Measurements from ENCODE around the gene SLC17A3. TPM values are rescaled to one million over a fixed set of nuclear protein-coding genes. Genes with fewer than 3 reads are reported as not detected.

The SLC17A3 gene
- total RNA-seq, 2 experiments from 2014 or later, result 0.06 TPM; not detected in 1

DNA sequence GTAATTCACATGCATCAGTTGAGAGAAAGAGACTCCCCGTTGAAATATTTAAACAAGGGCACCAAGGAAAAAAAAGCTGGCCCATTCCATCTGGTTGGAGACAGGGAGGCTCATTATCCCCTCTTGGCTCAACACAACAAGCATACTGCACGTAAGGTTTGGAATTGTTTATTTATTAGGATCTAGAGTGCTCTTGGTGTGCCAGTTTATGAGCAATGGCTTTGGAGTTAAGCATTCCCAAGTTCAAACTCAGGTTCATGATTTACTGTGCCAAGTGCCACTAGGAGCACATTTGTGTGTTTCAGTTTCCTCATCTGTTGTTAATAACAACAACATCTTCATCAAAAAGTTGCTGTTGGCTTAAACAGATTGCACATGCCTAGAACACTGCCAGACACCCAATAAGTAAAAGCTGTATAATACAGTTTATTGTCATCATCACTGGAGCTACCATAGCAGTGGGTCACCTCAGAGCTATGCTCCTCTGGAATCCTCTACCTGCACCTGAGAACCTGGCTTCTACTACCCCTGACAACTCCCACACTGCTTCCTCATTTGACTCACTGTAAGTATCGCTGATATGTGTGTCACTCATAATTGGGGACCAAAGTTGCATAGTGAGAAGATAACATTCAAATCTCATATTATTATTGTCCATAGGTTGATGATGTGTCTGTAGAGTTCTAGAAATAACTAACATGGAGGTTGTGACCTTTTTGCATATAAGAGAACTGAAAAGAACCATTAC lies 5.4 kb downstream of the SLC17A3 start:
- no peaks in the 10 kb centered on the region for H3K9me2 ChIP-seq (ENCODE audit: insufficient read depth, low read length)
- no peaks in the 10 kb centered on the region for H3K4me1 ChIP-seq (ENCODE audit: insufficient read depth, low read length, poor library complexity, severe bottlenecking)
- no peak for DNase-seq (ENCODE audit: low spot score)
- ChIA-PET CTCF (ENCODE audit: unreplicated experiment) (no interaction called here), POLR2A (interaction anchor here (0.9 kb wide), 1 partner anchor 128 kb away, joined by 3 read pairs; no protein-coding TSS in a partner anchor)
- H3K9me3 ChIP-seq (ENCODE audit: low read length), result no peaks in the 10 kb centered on the region
- intact Hi-C loops (cut with micrococcal nuclease; ENCODE audit: unreplicated experiment), result no loop called here
- BruUV-seq (replicated peaks), result no TSS peak
- H4K20me1 ChIP-seq (ENCODE audit: insufficient read depth, low read length), result no peaks in the 10 kb centered on the region
- no peaks in the 10 kb centered on the region for H3K36me3 ChIP-seq (ENCODE audit: insufficient read depth, low read length)
- no peak overlapping the region for H3K4me2 ChIP-seq (ENCODE audit: low read length)
- no peak overlapping the region for H3K4me3 ChIP-seq (ENCODE audit: low read depth, low read length, poor library complexity, severe bottlenecking)
- H2AFZ ChIP-seq (ENCODE audit: low read length), result no peak overlapping the region
- TF ChIP-seq, protein P1, sequence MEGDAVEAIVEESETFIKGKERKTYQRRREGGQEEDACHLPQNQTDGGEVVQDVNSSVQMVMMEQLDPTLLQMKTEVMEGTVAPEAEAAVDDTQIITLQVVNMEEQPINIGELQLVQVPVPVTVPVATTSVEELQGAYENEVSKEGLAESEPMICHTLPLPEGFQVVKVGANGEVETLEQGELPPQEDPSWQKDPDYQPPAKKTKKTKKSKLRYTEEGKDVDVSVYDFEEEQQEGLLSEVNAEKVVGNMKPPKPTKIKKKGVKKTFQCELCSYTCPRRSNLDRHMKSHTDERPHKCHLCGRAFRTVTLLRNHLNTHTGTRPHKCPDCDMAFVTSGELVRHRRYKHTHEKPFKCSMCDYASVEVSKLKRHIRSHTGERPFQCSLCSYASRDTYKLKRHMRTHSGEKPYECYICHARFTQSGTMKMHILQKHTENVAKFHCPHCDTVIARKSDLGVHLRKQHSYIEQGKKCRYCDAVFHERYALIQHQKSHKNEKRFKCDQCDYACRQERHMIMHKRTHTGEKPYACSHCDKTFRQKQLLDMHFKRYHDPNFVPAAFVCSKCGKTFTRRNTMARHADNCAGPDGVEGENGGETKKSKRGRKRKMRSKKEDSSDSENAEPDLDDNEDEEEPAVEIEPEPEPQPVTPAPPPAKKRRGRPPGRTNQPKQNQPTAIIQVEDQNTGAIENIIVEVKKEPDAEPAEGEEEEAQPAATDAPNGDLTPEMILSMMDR (conservative IDR thresholded peaks at IDR 0.05; ENCODE audit: low read length), result no peak
- no peak for TF ChIP-seq EZH2phosphoT487 (IDR thresholded peaks at IDR 0.05; ENCODE audit: borderline replicate concordance, low read depth, low read length)
- H3K27ac ChIP-seq (ENCODE audit: low read depth, low read length, poor library complexity, severe bottlenecking), result no peak overlapping the region
- no peaks in the 10 kb centered on the region for H3K79me2 ChIP-seq (ENCODE audit: insufficient read depth, low read depth, low read length)

DNA sequence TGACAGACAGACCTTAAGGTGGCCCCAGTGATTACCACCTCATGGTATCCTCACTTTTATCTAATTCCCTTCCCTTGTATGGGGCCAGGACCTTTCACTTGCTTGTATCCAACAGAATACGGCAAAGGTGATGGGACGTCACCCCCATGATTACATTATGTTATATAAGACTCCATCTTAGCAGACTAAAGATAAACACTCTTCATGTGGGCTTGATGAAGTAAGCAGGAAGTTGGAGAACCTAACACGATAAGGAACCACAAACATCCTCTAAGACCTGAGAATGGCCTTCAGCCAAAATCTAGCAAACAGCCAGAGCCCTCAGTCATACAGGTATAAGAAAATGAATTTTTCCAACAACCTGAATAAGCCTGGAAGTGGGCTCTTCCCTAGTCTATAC lies 8.0 kb downstream of the SLC17A3 start:
- H3K4me2 ChIP-seq (ENCODE audit: low read length), result no peak overlapping the region
- no TSS peak for BruUV-seq (replicated peaks)
- ChIA-PET CTCF (ENCODE audit: unreplicated experiment) (no interaction called here), POLR2A (interaction anchor here (0.6 kb wide), 1 partner anchor 126 kb away, joined by 5 read pairs; no protein-coding TSS in a partner anchor)
- H3K4me1 ChIP-seq (ENCODE audit: insufficient read depth, low read length, poor library complexity, severe bottlenecking), result no peaks in the 10 kb centered on the region
- no peaks in the 10 kb centered on the region for H3K79me2 ChIP-seq (ENCODE audit: insufficient read depth, low read depth, low read length)
- no peaks in the 10 kb centered on the region for H3K36me3 ChIP-seq (ENCODE audit: insufficient read depth, low read length)
- no peak for TF ChIP-seq EZH2phosphoT487 (IDR thresholded peaks at IDR 0.05; ENCODE audit: borderline replicate concordance, low read depth, low read length)
- TF ChIP-seq, protein P1 (conservative IDR thresholded peaks at IDR 0.05; ENCODE audit: low read length), result no peak
- H4K20me1 ChIP-seq (ENCODE audit: insufficient read depth, low read length), result no peaks in the 10 kb centered on the region
- no peaks in the 10 kb centered on the region for H3K9me3 ChIP-seq (ENCODE audit: low read length)
- H3K27ac ChIP-seq (ENCODE audit: low read depth, low read length, poor library complexity, severe bottlenecking), result no peak overlapping the region
- no peak for DNase-seq (ENCODE audit: low spot score)
- H3K4me3 ChIP-seq (ENCODE audit: low read depth, low read length, poor library complexity, severe bottlenecking), result no peak overlapping the region
- intact Hi-C loops (cut with micrococcal nuclease; ENCODE audit: unreplicated experiment), result no loop called here
- H3K9me2 ChIP-seq (ENCODE audit: insufficient read depth, low read length), result no peaks in the 10 kb centered on the region
- H2AFZ ChIP-seq (ENCODE audit: low read length), result no peak overlapping the region

DNA sequence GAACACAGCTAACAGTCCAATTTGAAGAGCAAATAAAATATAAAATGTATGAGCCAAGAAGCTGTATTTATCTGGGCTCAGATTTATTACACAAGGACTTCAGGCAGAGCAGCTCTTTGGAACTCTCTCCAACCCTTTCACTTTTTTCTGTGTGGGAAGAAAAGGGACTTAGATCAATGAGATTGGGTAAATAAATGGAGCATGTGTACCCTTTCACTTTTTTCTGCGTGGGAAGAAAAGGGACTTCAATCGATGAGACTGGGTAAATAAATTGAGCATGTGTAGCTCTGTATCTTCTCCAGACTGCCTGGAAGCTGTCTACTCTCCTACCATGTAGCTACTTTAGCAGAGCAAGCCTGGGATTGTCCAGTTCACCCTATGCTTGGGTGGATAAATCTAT lies 10.7 kb downstream of the SLC17A3 start:
- no peak overlapping the region for H3K4me3 ChIP-seq (ENCODE audit: low read depth, low read length, poor library complexity, severe bottlenecking)
- no peak overlapping the region for H2AFZ ChIP-seq (ENCODE audit: low read length)
- H3K36me3 ChIP-seq (ENCODE audit: insufficient read depth, low read length), result no peaks in the 10 kb centered on the region
- no TSS peak for BruUV-seq (replicated peaks)
- no peaks in the 10 kb centered on the region for H3K79me2 ChIP-seq (ENCODE audit: insufficient read depth, low read depth, low read length)
- no peaks in the 10 kb centered on the region for H3K9me3 ChIP-seq (ENCODE audit: low read length)
- no peak overlapping the region for H3K4me2 ChIP-seq (ENCODE audit: low read length)
- TF ChIP-seq, protein P1 (conservative IDR thresholded peaks at IDR 0.05; ENCODE audit: low read length), result no peak
- no peak for TF ChIP-seq EZH2phosphoT487 (IDR thresholded peaks at IDR 0.05; ENCODE audit: borderline replicate concordance, low read depth, low read length)
- no peak for DNase-seq (ENCODE audit: low spot score)
- POLR2A ChIA-PET, result interaction anchor here (0.6 kb wide), 1 partner anchor 129 kb away, joined by 3 read pairs; no protein-coding TSS in a partner anchor
- no peaks in the 10 kb centered on the region for H3K9me2 ChIP-seq (ENCODE audit: insufficient read depth, low read length)
- H3K27ac ChIP-seq (ENCODE audit: low read depth, low read length, poor library complexity, severe bottlenecking), result no peak overlapping the region
- no peaks in the 10 kb centered on the region; the same call in 1 of the 2 replicates for H4K20me1 ChIP-seq (ENCODE audit: insufficient read depth, low read length)
- H3K4me1 ChIP-seq (ENCODE audit: insufficient read depth, low read length, poor library complexity, severe bottlenecking), result no peaks in the 10 kb centered on the region
- intact Hi-C loops (cut with micrococcal nuclease; ENCODE audit: unreplicated experiment), result no loop called here
- CTCF ChIA-PET (ENCODE audit: unreplicated experiment), result no interaction called here

Data from OCI-LY7 (cell line).